BE2C (cell line): ENCODE measurements around the gene ACSS1. TPM values are rescaled to one million over a fixed set of nuclear protein-coding genes. Genes with fewer than 3 reads are reported as not detected.

Experiments used
- DNase-seq: peaks from one replicate; pipeline ENCODE4 v3.0.0-alpha.2; 2020
- H3K27me3 ChIP-seq: fragments of 250-450 bp; sonication (Bioruptor Pico); 2 replicates; pipeline ENCODE4 v1.5.1; 2020; ENCODE audit warnings: mild to moderate bottlenecking
- H3K36me3 ChIP-seq: fragments of 250-450 bp; sonication (Bioruptor Pico); 2 replicates; pipeline ENCODE4 v1.5.1; 2020; ENCODE audit warnings: mild to moderate bottlenecking
- H3K4me1 ChIP-seq: fragments of 250-450 bp; sonication (Bioruptor Pico); 2 replicates; pipeline ENCODE4 v1.5.1; 2020
- H3K4me3 ChIP-seq: 2 replicates; pipeline ENCODE4 v1.5.1; 2011; ENCODE audit warnings: low read depth, low read length
- H3K9me3 ChIP-seq: fragments of 250-450 bp; sonication (Bioruptor Pico); 2 replicates; pipeline ENCODE4 v1.5.1; 2020
- polyA plus RNA-seq: library from polyadenylated mRNA; unstranded; fragments of >200 nt; gene quantifications from one replicate; pipeline ENCODE4 v1.2.1, GENCODE V29; 2012; ENCODE audit warnings: low read depth, missing spikeins; ENCODE audit not compliant: insufficient read length, insufficient read depth
- TF ChIP-seq, protein P1 (sequence below): IDR thresholded peaks from 2 replicates; pipeline ENCODE4 v1.5.1; 2012; ENCODE audit warnings: mild to moderate bottlenecking, low read depth, low read length

The ACSS1 gene
- not detected for polyA plus RNA-seq

DNA sequence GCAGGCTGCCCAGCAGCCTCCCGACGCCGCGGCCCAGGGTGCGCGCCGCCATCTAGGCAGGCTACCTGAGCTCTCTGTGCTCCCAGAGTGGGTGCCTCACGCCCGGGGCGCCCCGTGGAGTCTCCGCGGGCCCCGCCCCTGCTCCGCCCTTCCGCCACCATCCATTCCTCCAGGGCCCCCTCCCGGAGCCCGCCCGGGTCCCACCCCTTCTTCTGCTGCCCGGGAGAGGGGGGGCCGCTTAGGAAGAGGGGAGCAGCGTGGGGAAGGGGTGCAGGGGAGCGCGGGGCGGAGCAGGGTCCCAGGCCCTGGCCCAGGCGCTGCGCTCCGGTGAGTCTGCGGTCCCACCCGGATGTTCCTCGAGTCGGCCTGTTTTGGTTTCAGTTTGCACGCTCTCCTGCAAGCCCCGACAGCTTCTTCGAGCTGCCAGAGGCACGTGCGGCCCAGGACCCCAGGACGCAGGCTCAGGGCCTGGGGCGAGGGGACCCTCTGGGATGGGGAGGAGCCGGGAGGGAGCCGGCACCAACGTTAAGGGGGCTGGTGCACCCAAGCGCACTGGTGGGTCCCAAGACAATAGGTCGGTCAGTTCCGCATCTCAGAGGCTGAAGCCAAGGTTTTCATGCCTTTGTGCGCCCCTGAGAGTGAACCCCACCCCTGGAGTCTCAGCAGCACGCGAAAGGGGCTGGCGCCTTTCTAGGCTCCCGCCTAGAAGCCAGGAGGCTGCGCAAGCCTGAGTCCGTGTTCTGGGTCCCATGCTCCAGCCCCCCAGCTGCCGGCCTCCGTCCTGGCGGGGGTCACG is at the start of gene ACSS1:
Gene ACSS1 (minus strand): TSS at position 89 of the 796 bp plus-strand sequence. CDS start 37 bp downstream, at position 52.
- TF ChIP-seq, protein P1, sequence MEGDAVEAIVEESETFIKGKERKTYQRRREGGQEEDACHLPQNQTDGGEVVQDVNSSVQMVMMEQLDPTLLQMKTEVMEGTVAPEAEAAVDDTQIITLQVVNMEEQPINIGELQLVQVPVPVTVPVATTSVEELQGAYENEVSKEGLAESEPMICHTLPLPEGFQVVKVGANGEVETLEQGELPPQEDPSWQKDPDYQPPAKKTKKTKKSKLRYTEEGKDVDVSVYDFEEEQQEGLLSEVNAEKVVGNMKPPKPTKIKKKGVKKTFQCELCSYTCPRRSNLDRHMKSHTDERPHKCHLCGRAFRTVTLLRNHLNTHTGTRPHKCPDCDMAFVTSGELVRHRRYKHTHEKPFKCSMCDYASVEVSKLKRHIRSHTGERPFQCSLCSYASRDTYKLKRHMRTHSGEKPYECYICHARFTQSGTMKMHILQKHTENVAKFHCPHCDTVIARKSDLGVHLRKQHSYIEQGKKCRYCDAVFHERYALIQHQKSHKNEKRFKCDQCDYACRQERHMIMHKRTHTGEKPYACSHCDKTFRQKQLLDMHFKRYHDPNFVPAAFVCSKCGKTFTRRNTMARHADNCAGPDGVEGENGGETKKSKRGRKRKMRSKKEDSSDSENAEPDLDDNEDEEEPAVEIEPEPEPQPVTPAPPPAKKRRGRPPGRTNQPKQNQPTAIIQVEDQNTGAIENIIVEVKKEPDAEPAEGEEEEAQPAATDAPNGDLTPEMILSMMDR, result no peak
- Histone ChIP-seq H3K36me3 (no peaks in the 10 kb centered on the region), H3K27me3 (peaks cover 90% of the 10 kb centered on the region), H3K9me3 (no peaks in the 10 kb centered on the region), H3K4me3 (peak within 1 kb of the TSS; percentile 49), H3K4me1 (no peaks in the 10 kb centered on the region)
- DNase-seq, result no peak

DNA sequence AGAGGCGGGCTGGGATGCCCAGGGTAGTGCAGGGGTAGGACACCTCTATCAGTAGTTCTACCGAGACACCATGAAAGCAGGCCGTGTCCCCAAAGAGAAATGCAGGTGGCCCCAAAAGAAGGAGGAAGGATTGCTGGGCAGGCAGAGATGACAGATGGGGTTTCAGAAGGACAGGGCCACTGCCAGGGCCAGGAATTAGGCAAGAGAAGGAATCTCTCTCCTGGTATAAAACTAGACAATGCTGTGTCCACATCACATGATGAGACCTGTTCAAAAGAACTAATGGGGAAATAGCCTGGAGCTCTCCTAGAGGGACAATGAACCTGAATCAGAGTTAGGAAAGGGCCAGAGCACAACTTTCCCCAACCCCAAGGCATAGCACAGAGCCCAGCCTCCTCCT is 45.6 kb upstream of the ACSS1 start:
- DNase-seq, result no peak
- TF ChIP-seq, protein P1, result no peak
- H3K36me3 ChIP-seq, result no peaks in the 10 kb centered on the region
- peaks cover 20% of the 10 kb centered on the region for H3K27me3 ChIP-seq
- no peak overlapping the region for H3K4me3 ChIP-seq
- H3K9me3 ChIP-seq, result no peaks in the 10 kb centered on the region; the same call in 1 of the 2 replicates
- H3K4me1 ChIP-seq, result no peaks in the 10 kb centered on the region

DNA sequence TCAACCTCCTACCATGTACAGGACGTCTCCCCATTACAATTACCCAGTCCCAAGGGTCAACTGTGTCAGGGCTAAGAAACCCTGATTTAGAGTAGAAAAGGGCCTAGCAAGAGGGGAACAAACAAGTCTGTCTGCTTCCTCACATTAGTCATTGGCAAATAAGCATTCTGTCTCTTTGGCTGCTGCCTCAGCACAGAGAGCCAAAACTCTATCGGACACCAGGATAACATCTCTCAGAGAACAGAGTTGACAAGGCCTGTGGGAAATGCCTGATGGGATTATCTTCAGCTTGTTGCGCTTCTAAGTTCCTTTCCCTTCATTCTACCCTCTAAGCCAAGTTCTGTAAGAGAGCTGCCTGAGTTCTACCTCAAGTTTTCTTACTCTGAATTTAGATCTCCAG is 43.0 kb upstream of the ACSS1 start:
- no peaks in the 10 kb centered on the region; the same call in 1 of the 2 replicates for H3K9me3 ChIP-seq
- peaks cover 20% of the 10 kb centered on the region for H3K27me3 ChIP-seq
- TF ChIP-seq, protein P1, result no peak
- no peaks in the 10 kb centered on the region for H3K36me3 ChIP-seq
- no peaks in the 10 kb centered on the region for H3K4me1 ChIP-seq
- DNase-seq, result no peak
- H3K4me3 ChIP-seq, result no peak overlapping the region

DNA sequence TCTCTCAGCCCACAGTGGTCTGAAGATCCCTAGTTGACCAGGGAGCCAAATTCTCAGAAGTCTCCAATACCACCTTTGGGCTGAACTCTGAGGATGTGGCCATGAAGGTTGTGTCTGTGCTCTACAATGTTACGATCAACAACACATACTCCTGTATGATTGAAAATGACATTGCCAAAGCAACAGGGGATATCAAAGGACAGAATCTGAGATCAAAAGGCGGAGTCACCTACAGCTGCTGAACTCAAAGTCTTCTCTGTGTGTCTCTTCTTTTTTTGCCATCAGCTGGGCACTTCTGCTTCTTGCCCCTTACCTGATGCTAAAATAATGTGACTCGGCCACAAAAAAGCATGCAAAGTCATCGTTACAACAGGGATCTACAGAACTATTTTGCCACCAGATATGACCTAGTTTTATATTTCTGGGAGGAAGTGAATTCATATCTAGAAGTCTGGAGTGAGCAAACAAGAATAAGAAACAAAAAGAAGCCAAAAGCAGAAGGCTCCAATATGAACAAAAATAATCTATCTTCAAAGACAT is 41.7 kb upstream of the ACSS1 start:
- Histone ChIP-seq H3K4me1 (no peaks in the 10 kb centered on the region), H3K9me3 (no peaks in the 10 kb centered on the region; the same call in 1 of the 2 replicates), H3K27me3 (peaks cover 15% of the 10 kb centered on the region), H3K4me3 (no peak overlapping the region), H3K36me3 (no peaks in the 10 kb centered on the region)
- no peak for DNase-seq
- TF ChIP-seq, protein P1, result no peak

DNA sequence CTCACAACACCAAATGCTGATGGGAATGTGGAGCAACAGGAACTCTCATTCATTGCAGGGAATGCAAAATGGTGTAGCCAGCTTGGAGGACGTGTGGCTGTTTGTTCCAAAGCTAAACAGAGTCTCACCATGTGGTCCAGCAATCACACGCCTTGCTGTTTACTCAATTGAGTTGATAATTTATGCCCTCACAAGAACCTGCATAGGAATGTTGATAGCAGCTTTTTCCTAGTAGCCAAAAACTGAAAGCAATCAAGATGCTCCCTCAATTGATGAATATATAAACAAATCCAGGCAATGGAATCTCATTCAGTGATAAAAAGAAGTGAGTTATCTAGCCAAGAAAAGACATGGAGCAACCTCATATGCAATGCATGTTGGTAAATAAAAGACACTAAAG is 39.6 kb upstream of the ACSS1 start:
- TF ChIP-seq, protein P1, result no peak
- Histone ChIP-seq H3K9me3 (no peaks in the 10 kb centered on the region), H3K4me3 (no peak overlapping the region), H3K36me3 (no peaks in the 10 kb centered on the region), H3K4me1 (no peaks in the 10 kb centered on the region), H3K27me3 (peaks cover 9% of the 10 kb centered on the region)
- no peak for DNase-seq
